ENCODE data around the gene SPC25.

The SPC25 gene

DNA sequence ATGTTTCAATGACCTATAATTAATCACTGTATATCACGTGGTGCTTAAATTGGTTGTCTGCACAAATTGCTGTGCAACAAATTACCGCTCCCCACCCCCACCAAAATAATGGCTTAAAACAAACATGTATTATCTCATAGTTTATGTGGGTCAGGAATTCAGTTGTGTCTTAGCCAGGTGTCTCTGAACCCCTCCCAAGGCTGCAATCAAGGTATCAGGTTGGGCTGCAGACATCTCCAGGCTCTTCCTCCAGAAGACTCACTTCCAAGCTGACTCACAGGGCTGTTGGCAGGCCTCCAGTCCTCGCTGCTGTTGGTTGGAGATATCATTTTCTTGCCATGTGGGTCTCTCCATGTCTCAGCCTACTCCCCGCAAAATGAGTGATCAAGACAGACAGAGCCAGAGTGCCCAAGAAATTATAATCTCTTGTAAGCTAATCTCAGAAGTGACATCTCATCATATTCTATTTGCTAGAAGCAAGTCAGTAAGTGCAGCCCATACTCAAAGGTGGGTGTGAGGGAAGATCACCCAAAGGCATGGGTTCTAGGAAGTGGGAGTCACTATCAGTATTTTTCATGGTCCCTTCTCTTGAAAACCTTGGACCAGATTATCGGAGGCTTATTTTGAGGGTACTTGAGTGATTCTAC is 38.4 kb downstream of the SPC25 start:
- Histone ChIP-seq H3K79me2 (ENCODE audit: control insufficient read depth, insufficient read depth, low read length) (no peaks in the 10 kb centered on the region), H3K27ac (ENCODE audit: low read depth, low read length) (no peak overlapping the region), H3K36me3 (ENCODE audit: control insufficient read depth, insufficient read depth, low read length) (no peaks in the 10 kb centered on the region), H2BK15ac (replicated peaks; ENCODE audit: low read depth) (no peak overlapping the region), H3K56ac (ENCODE audit: low read length) (no peak overlapping the region), H2BK5ac (ENCODE audit: low read length) (no peak overlapping the region), H3K23ac (ENCODE audit: low read length) (no peak overlapping the region), H3K18ac (ENCODE audit: low read length) (no peak overlapping the region), H4K5ac (ENCODE audit: low read length) (no peak overlapping the region), H3K4me3 (ENCODE audit: low read length) (no peak overlapping the region), H3K27me3 (ENCODE audit: insufficient read depth, low read length, poor library complexity) (no peaks in the 10 kb centered on the region), H3K4ac (ENCODE audit: low read depth, low read length) (no peak overlapping the region), H4K8ac (ENCODE audit: low read depth, low read length) (no peak overlapping the region), H3K79me1 (ENCODE audit: low read length) (no peaks in the 10 kb centered on the region), H2AK5ac (ENCODE audit: low read length) (no peak overlapping the region), H3K4me2 (ENCODE audit: low read length) (no peak overlapping the region), H2BK120ac (ENCODE audit: low read depth, low read length) (no peak overlapping the region), H3K9ac (ENCODE audit: low read length) (no peak overlapping the region), H3K4me1 (ENCODE audit: control insufficient read depth, low read depth, low read length) (no peaks in the 10 kb centered on the region)
- no peak for DNase-seq
- WGBS (ENCODE audit: extremely low coverage, insufficient coverage, low lambda C conversion rate), result no CpG with 5 or more reads among the region's 5 CpGs

DNA sequence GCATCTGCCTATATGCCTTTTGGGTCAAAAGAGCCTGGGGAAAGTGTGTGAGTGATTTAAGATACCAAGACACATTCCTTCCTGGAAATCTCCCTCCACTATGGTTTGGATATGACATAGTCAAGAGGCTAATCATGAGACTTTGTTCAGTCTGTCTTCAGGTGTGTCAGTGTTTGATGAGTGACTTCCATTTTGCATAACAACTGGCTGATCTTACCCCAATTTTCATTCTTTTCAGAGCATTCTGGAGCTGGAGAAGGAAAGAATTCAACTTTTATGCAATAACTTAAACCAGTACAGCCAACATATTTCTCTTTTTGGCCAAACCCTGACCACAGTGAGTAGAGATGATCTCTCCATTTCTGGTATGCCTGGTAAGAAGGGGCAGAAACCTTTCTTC is 39.4 kb downstream of the SPC25 start:
- H3K18ac ChIP-seq (ENCODE audit: low read length), result no peak overlapping the region
- H3K4me1 ChIP-seq (ENCODE audit: control insufficient read depth, low read depth, low read length), result no peaks in the 10 kb centered on the region
- H2BK15ac ChIP-seq (replicated peaks; ENCODE audit: low read depth), result no peak overlapping the region
- no peak overlapping the region for H3K4me2 ChIP-seq (ENCODE audit: low read length)
- no peak overlapping the region for H2BK5ac ChIP-seq (ENCODE audit: low read length)
- no peak for DNase-seq
- no peaks in the 10 kb centered on the region for H3K79me1 ChIP-seq (ENCODE audit: low read length)
- no peaks in the 10 kb centered on the region for H3K36me3 ChIP-seq (ENCODE audit: control insufficient read depth, insufficient read depth, low read length)
- H3K4ac ChIP-seq (ENCODE audit: low read depth, low read length), result no peak overlapping the region
- H3K27ac ChIP-seq (ENCODE audit: low read depth, low read length), result no peak overlapping the region
- H3K27me3 ChIP-seq (ENCODE audit: insufficient read depth, low read length, poor library complexity), result no peaks in the 10 kb centered on the region
- no peak overlapping the region for H3K56ac ChIP-seq (ENCODE audit: low read length)
- H3K23ac ChIP-seq (ENCODE audit: low read length), result no peak overlapping the region
- no peak overlapping the region for H4K5ac ChIP-seq (ENCODE audit: low read length)
- H3K79me2 ChIP-seq (ENCODE audit: control insufficient read depth, insufficient read depth, low read length), result no peaks in the 10 kb centered on the region
- H2BK120ac ChIP-seq (ENCODE audit: low read depth, low read length), result no peak overlapping the region
- H2AK5ac ChIP-seq (ENCODE audit: low read length), result no peak overlapping the region
- H4K8ac ChIP-seq (ENCODE audit: low read depth, low read length), result no peak overlapping the region
- H3K4me3 ChIP-seq (ENCODE audit: low read length), result no peak overlapping the region
- H3K9ac ChIP-seq (ENCODE audit: low read length), result no peak overlapping the region

DNA sequence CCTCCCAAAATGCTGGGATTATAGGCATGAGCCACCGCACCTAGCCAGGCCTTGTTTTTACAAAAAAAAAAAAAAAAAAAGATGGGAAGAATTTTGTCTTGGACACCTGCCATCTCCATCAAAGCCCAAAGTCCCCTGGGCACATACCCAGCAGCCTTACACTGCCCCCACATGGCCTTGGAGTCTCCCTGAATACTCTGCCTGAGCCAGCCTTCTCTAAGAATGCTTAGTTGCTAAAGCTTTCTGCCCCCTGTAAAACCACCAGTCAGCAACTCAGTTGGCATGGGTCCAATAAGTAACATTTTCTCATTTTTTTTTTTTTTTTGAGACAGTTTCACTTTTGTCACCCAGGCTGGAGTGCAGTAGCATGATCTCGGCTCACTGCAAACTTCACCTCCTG is 40.6 kb downstream of the SPC25 start:
- no CpG with 5 or more reads among the region's 2 CpGs for WGBS (ENCODE audit: extremely low coverage, insufficient coverage, low lambda C conversion rate)

DNA sequence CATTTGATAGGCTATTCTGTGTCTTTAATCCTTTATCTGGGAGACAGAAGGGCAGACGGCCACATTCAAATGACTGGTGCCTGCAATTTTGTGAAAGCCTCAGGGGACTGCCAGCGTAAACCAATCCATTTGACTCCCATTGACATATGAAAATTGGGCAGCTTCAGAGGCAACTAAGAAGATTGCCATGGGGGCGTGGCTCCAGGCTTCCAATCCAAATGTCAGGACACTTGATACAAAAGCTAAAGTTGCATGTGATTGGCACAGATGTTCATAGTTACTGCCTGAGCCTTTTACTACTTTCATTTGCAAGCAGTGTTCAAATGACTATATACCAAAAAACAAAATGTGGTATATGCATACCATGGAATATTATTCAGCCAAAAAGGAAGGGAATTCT is 42.0 kb downstream of the SPC25 start:
- Histone ChIP-seq H3K23ac (ENCODE audit: low read length) (no peak overlapping the region), H3K27me3 (ENCODE audit: insufficient read depth, low read length, poor library complexity) (no peaks in the 10 kb centered on the region), H3K4me2 (ENCODE audit: low read length) (no peak overlapping the region), H2AK5ac (ENCODE audit: low read length) (no peak overlapping the region), H2BK120ac (ENCODE audit: low read depth, low read length) (no peak overlapping the region), H3K36me3 (ENCODE audit: control insufficient read depth, insufficient read depth, low read length) (no peaks in the 10 kb centered on the region), H3K4me3 (ENCODE audit: low read length) (no peak overlapping the region), H2BK15ac (replicated peaks; ENCODE audit: low read depth) (no peak overlapping the region), H3K79me2 (ENCODE audit: control insufficient read depth, insufficient read depth, low read length) (no peaks in the 10 kb centered on the region), H3K4ac (ENCODE audit: low read depth, low read length) (no peak overlapping the region), H4K5ac (ENCODE audit: low read length) (no peak overlapping the region), H4K8ac (ENCODE audit: low read depth, low read length) (no peak overlapping the region), H3K79me1 (ENCODE audit: low read length) (no peaks in the 10 kb centered on the region), H3K18ac (ENCODE audit: low read length) (no peak overlapping the region), H3K9ac (ENCODE audit: low read length) (no peak overlapping the region), H2BK5ac (ENCODE audit: low read length) (no peak overlapping the region), H3K27ac (ENCODE audit: low read depth, low read length) (no peak overlapping the region), H3K56ac (ENCODE audit: low read length) (no peak overlapping the region), H3K4me1 (ENCODE audit: control insufficient read depth, low read depth, low read length) (no peaks in the 10 kb centered on the region)
- DNase-seq, result peak; percentile 4
- no CpG with 5 or more reads among the region's 3 CpGs for WGBS (ENCODE audit: extremely low coverage, insufficient coverage, low lambda C conversion rate)

More for the DNA sequence above, 40.6 kb downstream of the SPC25 start:
- no peaks in the 10 kb centered on the region for H3K79me1 ChIP-seq (ENCODE audit: low read length)
- H3K27ac ChIP-seq (ENCODE audit: low read depth, low read length), result no peak overlapping the region
- no peaks in the 10 kb centered on the region for H3K79me2 ChIP-seq (ENCODE audit: control insufficient read depth, insufficient read depth, low read length)
- H3K23ac ChIP-seq (ENCODE audit: low read length), result no peak overlapping the region
- no peak overlapping the region for H3K4me3 ChIP-seq (ENCODE audit: low read length)
- H3K27me3 ChIP-seq (ENCODE audit: insufficient read depth, low read length, poor library complexity), result no peaks in the 10 kb centered on the region
- H3K4me1 ChIP-seq (ENCODE audit: control insufficient read depth, low read depth, low read length), result no peaks in the 10 kb centered on the region
- no peak overlapping the region for H4K5ac ChIP-seq (ENCODE audit: low read length)
- H3K9ac ChIP-seq (ENCODE audit: low read length), result no peak overlapping the region
- H2BK15ac ChIP-seq (replicated peaks; ENCODE audit: low read depth), result no peak overlapping the region
- no peak overlapping the region for H3K4ac ChIP-seq (ENCODE audit: low read depth, low read length)
- H2AK5ac ChIP-seq (ENCODE audit: low read length), result no peak overlapping the region
- H3K36me3 ChIP-seq (ENCODE audit: control insufficient read depth, insufficient read depth, low read length), result no peaks in the 10 kb centered on the region
- H2BK120ac ChIP-seq (ENCODE audit: low read depth, low read length), result no peak overlapping the region
- H4K8ac ChIP-seq (ENCODE audit: low read depth, low read length), result no peak overlapping the region
- no peak overlapping the region for H3K56ac ChIP-seq (ENCODE audit: low read length)
- no peak overlapping the region for H2BK5ac ChIP-seq (ENCODE audit: low read length)
- no peak overlapping the region for H3K18ac ChIP-seq (ENCODE audit: low read length)
- peak; percentile 52 for DNase-seq
- H3K4me2 ChIP-seq (ENCODE audit: low read length), result no peak overlapping the region

DNA sequence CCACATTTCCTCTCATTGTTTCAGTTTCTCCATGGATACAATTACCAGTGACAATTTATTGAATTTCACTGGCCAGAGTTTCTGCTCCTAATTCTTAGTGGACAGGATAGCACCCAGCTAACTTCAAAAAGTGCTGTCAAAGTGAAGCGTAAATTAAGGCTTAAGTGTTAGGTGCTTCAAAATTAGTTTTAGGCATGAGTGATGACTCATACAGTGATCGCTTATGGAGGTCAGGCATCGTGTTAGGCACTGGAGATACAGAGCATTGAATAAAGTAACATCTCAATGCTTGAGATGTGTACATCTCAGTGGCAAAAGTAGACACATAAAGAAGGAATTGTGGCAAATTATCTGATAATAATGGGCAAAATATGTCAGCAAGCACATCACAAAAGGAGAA is 47.0 kb downstream of the SPC25 start:
- no peak overlapping the region for H2AK5ac ChIP-seq (ENCODE audit: low read length)
- H2BK15ac ChIP-seq (replicated peaks; ENCODE audit: low read depth), result no peak overlapping the region
- H3K23ac ChIP-seq (ENCODE audit: low read length), result no peak overlapping the region
- H3K4me1 ChIP-seq (ENCODE audit: control insufficient read depth, low read depth, low read length), result no peaks in the 10 kb centered on the region
- no peak overlapping the region for H3K4me3 ChIP-seq (ENCODE audit: low read length)
- no peak for DNase-seq
- H2BK5ac ChIP-seq (ENCODE audit: low read length), result no peak overlapping the region
- H4K5ac ChIP-seq (ENCODE audit: low read length), result no peak overlapping the region
- H3K56ac ChIP-seq (ENCODE audit: low read length), result no peak overlapping the region
- H2BK120ac ChIP-seq (ENCODE audit: low read depth, low read length), result no peak overlapping the region
- H3K36me3 ChIP-seq (ENCODE audit: control insufficient read depth, insufficient read depth, low read length), result no peaks in the 10 kb centered on the region
- H3K79me1 ChIP-seq (ENCODE audit: low read length), result no peaks in the 10 kb centered on the region
- H3K4ac ChIP-seq (ENCODE audit: low read depth, low read length), result no peak overlapping the region
- no peak overlapping the region for H3K27ac ChIP-seq (ENCODE audit: low read depth, low read length)
- no peak overlapping the region for H3K9ac ChIP-seq (ENCODE audit: low read length)
- no CpG with 5 or more reads among the region's 3 CpGs for WGBS (ENCODE audit: extremely low coverage, insufficient coverage, low lambda C conversion rate)
- no peak overlapping the region for H4K8ac ChIP-seq (ENCODE audit: low read depth, low read length)
- no peaks in the 10 kb centered on the region for H3K79me2 ChIP-seq (ENCODE audit: control insufficient read depth, insufficient read depth, low read length)
- H3K27me3 ChIP-seq (ENCODE audit: insufficient read depth, low read length, poor library complexity), result no peaks in the 10 kb centered on the region
- H3K4me2 ChIP-seq (ENCODE audit: low read length), result no peak overlapping the region
- no peak overlapping the region for H3K18ac ChIP-seq (ENCODE audit: low read length)

DNA sequence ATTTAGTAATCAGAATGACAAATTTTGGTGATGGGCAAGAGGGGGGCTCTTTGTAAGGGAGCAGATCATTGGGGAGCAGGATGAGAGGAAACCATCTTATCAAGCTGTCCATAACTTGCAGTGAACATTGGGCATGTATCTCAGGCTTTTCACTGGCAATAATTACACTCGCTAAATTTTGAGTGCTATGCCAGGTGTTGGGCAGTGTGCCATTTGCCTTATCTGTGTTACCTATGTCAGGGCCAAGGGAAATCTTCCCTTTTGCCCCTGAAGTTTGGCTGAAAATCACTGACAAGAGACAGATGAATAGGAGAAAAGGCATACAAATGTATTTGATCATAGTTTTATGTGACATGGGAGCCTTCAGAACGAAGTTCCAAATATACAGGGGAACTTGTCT is 48.8 kb downstream of the SPC25 start:
- Histone ChIP-seq H4K8ac (ENCODE audit: low read depth, low read length) (no peak overlapping the region), H3K18ac (ENCODE audit: low read length) (no peak overlapping the region), H3K36me3 (ENCODE audit: control insufficient read depth, insufficient read depth, low read length) (no peaks in the 10 kb centered on the region), H4K5ac (ENCODE audit: low read length) (no peak overlapping the region), H3K4ac (ENCODE audit: low read depth, low read length) (no peak overlapping the region), H3K27ac (ENCODE audit: low read depth, low read length) (no peak overlapping the region), H3K79me2 (ENCODE audit: control insufficient read depth, insufficient read depth, low read length) (no peaks in the 10 kb centered on the region), H3K4me3 (ENCODE audit: low read length) (no peak overlapping the region), H2BK5ac (ENCODE audit: low read length) (no peak overlapping the region), H3K79me1 (ENCODE audit: low read length) (no peaks in the 10 kb centered on the region), H3K9ac (ENCODE audit: low read length) (no peak overlapping the region), H3K4me1 (ENCODE audit: control insufficient read depth, low read depth, low read length) (no peaks in the 10 kb centered on the region), H2AK5ac (ENCODE audit: low read length) (no peak overlapping the region), H3K27me3 (ENCODE audit: insufficient read depth, low read length, poor library complexity) (no peaks in the 10 kb centered on the region), H2BK15ac (replicated peaks; ENCODE audit: low read depth) (no peak overlapping the region), H2BK120ac (ENCODE audit: low read depth, low read length) (no peak overlapping the region), H3K23ac (ENCODE audit: low read length) (no peak overlapping the region), H3K56ac (ENCODE audit: low read length) (no peak overlapping the region), H3K4me2 (ENCODE audit: low read length) (no peak overlapping the region)
- DNase-seq, result no peak
- no CpG with 5 or more reads among the region's 2 CpGs for WGBS (ENCODE audit: extremely low coverage, insufficient coverage, low lambda C conversion rate)
